SHP77 (cell line): ENCODE data around the gene NPL.

Experiments
- DNase-seq, 2 experiments: peaks; one replicate each; lab custom pipeline; 2025; lab: John Stamatoyannopoulos, UW

NPL gene

DNA sequence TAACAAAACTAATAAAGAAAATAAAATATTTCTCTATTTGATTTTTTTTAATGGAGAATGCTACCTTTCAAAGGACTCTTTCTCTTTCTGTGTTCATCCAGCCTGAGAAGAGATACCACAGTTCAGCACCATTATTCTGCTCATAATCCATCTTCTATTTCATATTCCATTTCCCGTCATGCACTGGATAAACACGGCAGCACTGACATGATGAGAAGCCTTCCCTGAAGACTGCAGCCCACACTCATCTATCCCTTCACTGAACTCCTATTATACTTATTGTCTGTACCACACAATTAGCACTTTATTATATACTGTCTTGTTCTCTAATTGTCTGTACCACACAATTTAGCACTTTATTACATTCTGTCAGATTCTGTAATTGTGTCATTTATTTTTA, 10.7 kb upstream of the NPL start:
- DNase-seq = no peak

- DNase-seq = no peak
Measured at GRCh38 chr1:182779530-182779929, 10.0 kb upstream of the NPL start.

DNA sequence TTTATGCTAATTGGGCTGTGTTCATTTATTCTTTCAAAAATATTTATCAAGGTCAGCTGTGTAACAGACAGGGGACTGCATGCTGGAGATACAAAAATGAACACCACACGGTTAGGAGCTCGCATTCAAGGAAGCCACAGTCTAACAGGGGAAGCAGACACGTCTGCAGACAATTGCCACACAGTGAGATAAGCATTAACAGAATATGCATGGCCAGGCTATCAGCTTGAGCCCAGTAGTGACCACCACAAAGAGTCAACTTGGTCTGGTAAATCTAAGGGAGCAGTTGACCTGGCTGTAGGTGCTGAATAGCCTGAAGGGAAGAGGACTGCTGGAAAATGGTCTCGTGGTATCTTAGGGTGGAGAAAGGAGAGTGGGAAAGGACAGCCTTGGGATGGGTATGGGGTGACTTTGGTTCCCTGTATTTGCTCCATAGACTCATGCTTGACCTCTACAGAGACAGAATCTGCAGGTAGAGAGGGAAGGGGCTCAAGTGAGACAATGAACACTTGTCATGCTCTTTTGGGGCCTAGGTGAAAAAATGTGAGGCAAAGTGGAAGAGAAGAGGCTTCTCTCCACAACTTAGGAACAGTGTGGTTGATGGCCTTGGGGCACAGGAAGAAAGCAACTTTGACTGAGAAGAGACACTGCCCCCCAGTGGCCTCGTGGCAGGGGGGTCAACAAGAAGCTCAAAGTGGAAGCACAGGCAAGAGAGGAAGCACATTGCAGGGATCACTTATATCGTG, 7.6 kb upstream of the NPL start:
- peak; percentile 81 for DNase-seq

DNA sequence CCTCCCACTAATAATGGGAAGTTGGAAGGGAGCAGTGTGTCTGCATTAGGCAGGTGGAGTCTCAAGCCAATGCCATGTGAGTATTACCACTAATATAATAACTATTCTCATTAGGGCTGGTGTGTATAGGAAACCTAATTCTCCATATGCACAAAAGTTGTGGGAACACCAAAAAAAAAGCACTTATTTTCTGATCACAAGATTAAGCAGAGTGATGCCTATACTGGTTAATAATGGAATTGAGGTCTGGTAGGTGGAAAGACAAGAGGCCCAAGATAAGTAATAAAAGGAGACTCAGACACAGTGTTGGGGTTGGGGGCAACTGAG, 7.0 kb upstream of the NPL start:
- DNase-seq = no peak

DNA sequence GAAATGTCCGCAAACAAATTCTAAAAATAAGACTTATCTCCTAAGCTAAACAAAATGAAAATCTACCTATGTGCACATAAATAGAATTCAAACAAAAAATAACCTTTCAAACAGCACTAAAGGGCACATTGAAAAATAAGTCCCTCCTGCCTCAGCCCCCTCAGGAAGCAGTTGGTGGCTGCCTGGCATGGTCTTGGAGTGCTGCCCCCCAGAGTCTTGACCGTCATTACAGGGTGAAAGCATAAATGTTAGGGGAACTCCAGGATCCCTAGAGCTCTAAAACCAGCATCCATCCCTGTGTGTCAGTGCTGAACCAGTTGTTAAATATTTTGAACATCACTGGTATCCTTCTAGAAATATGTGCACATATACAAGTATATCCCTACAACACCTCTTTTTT, 6.5 kb upstream of the NPL start:
- DNase-seq = peak; percentile 9 to 50

- DNase-seq = peak; percentile 40 to 51
Measured at GRCh38 chr1:182784556-182785171, 4.9 kb upstream of the NPL start.

GRCh38 chr1:182785181-182785580, 4.4 kb upstream of the NPL start:
- no peak for DNase-seq

DNA sequence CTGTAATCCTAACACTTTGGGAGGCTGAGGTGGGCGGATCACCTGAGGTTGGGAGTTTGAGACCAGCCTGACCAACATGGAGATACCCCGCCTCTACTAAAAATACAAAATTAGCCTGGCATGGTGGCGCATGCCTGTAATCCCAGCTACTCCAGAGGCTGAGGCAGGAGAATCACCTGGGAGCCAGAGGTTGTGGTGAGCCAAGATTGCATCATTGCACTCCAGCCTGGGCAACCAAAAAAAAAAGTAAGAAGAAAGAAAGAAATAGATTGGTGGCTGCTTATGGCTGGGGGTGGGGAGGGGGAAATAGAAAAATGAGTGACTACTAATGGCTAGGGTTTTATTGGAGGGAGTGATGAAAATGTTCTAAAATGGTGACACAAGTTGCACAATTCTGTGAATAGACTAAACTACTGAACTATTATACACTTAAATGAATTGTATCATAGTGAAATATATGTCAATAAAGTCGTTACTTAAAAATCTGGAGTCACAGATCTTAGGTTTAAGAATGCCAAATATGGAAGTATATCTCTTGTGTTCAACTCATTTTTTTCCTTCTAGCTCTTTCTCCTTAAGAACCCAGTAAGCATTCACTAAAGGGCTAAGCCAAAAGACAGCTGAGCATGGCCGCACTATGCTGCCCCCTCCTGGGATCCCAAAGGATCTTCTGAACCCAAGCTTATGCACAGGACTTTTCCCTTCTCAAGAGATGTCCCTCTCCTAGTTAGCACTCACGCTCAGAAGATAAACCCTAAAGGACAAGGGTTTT, 3.2 kb upstream of the NPL start:
- DNase-seq = peak; percentile 33 to 35

DNA sequence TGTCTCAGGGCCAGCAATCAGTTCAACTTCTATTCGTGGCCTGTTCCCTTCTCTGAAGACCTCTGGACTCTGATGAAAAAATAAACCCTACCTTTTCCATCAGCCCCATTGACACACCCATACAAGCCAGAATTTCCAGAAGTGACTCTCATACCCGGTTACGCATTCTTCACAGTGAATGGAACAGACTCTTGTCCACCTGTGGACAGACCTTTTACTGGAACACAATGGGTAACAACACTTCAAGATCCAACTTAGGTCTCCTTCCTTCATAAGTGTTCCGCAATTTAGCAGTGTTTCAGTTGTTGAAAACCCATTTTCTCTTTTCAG, 2.6 kb upstream of the NPL start:
- no peak for DNase-seq

DNA sequence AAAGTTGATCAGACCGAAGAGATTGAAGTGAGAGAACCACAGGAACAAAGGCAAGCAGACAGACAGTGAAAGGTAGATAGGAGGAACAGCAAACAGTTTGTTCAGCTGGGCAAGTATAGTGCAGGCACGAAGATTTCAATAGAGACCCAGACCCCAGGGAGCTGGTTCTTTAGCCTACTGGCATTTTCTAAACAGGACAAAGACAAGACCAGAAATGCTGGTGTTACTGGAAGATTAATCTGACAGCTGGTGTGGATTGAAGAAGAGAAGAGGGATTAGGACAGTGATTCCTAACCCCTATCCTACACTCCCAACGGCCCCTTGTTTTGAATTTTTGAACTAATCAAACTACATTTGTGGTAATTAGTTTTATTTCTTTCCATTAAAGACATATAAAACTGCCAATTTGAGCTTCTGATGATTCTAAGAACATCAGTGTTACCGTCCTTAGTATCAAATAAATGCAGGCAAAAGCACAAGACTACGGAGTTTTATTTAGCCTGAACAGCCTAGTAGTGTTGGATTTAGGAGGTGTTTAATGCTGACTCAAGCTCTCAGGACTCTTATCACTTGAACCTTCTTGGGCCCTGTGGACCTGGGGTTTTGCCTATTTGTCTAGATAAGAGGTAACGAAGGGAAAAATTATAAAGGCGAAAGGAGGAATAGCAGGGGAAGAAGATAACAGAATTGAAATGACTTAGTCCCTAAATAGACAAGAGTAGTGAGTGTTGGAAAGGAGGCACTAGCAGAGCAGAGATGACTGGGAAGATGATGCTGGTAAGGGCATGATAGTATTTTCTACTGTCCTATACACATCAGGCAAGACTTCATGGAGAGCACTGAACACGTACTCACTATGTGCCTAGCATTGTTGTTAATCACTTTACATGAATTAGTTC, 2.0 kb downstream of the NPL start:
- no peak for DNase-seq

GRCh38 chr1:182794091-182794490, 4.5 kb downstream of the NPL start:
- DNase-seq = no peak

- DNase-seq = no peak
Measured at GRCh38 chr1:182794676-182795201, 5.2 kb downstream of the NPL start.

DNA sequence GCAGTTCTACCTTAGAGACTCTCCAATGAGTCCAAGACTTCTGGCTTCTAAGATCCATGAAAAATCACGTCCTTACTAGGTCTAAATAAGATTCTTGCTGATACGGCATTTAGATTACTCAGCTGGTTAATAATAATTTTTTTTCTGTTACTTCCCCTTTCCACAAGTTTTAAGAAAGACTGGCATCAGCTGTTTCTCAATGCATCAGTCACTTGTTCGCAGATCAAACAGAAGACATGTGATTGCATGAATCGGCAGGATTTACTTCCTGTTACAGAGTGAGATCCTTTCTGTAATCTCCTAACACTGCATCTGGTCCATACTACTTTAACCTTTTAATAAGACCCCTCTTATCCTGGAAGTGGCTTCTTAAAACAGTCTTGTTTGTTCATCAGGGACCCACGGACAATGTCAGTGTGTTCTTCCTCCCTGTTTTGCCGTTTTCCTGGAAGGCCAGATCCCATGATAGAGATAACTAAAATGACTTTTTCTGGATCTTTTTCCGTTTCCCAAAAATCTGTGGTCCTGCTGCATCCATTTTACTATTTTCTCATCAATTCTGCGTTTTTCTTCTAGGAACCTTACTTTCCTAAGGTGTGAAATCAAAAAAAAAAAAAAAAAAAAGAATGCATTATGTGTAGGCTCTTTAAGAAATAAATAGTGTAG, 6.1 kb downstream of the NPL start:
- DNase-seq = no peak

DNA sequence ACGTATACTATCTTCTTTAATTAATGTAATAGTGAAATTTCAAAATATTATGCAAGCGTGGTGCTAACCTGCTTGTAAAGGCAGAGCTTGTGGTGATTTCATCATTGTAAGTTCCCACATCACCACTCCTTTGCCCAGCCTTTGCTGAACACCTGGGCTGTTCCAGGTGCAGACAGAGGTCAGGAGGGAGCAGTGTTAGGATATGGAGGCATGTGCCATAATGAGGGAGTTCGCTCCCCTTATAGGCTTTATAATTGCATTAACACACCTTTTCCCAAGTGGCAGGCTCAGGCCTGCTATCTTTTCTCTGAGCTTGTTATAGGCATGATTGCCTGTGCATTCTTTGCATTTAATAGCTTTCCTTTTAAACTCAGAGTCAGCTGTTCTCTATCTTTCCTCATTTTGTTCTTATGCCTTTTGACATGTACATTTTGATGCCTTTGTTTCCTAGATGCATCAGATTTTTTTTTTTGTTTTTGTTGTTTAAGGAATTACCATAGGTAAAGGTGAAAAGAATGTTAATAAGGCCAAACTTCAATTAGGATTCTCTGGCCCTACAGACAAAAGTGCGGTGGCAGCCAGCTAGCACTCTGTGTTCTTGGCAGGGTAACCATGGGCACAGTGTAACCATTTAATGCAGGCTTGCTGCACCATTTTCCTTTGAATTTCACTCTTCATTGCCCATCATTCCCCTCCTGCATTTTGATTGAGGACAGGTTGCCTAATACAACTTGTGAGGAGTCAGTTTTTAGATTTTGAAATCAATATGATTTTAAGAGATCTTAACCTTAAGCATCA, 12.6 kb downstream of the NPL start:
- no peak for DNase-seq

DNA sequence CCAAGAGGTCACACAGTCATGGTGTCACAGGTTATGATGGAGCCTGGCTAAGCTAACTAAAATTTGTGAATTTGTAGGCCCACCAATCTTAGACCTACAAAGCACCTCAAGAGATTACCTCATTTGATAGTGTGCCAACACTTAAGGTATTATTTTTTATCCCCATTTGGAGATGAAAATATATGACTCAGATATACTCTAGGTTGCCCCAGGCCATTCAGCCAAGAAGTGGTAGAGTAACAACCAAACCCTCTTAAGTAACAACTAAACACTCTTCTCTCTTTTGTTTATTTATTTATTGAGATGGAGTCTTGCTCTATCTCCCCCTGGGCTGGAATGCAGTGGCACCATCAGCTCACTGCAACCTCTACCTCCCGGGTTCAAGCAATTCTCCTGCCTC, 14.3 kb downstream of the NPL start:
- no peak for DNase-seq

GRCh38 chr1:182806015-182806678, 16.6 kb downstream of the NPL start:
- DNase-seq = no peak

GRCh38 chr1:182807907-182808306, 18.3 kb downstream of the NPL start:
- DNase-seq = no peak

DNA sequence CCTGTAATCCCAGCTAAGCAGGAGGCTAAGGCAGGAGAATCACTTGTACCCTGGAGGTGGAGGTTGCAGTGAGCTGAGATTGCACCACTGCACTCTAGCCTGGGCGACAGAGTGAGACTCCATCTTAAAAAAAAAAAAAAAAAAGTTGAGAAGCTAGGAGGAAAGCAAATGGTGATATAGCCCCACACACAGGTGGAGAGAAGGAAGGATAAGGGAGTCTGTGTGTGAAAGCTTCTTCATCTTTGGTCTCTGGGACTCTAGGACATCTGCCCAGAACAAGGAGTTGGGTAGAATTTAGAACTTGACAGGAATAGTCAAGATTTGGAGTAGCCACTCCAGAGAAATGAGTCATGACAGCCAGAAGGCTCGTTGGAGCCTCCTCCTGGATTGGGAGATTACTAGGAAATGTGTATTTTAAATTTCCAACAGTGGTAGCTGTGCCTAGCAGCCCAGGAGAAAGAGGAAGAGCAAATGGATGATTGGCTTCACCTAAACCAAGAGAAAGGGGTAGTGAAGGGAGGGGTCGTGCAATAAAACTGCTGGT, 19.9 kb downstream of the NPL start:
- no peak for DNase-seq

DNA sequence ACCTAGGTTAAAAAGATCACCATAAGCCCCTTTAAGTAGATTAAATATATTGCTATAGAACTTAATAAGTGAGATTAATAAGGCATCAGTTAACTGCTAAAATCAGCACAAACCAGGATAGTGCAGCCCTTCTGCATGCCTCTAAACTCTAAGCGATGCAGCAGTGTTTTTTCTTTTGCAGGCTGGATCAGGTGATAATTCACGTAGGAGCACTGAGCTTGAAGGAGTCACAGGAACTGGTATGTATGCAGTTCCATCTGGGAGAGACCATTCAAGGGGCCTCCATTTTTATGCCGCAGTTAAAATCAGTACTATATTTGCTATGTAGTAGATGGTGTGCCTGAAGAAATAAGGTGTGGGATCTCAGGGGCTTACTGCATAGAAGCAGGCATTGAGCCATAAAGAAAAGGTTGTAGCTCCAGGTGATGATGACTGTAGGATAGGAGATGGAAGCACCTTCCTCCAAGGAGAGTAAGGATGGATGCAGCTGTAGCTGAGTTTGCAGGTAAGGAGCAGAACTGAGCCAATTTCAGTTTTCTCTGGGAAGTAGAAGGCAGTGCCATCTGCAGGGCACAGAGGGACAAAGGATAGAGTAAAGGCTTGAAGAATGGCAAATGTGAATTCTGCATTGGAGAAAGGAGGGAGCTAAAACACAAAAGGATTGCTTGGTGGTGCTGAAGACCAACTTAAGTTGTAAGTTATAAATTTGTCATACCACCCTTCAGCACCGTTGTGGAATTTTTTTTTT, 22.6 kb downstream of the NPL start:
- no peak for DNase-seq
